HuH-7.5 (cell line): ENCODE measurements around the gene TMEM74B.
"Not testable (repeated sequence)": the region's sequence is repeated elsewhere in the genome, so short reads cannot be mapped to it uniquely, and the experiment has no call there.

Experiments
- DNase-seq: peaks from one replicate; pipeline ENCODE4 v3.0.0; 2011; ENCODE audit warnings: low spot score

The TMEM74B gene

DNA sequence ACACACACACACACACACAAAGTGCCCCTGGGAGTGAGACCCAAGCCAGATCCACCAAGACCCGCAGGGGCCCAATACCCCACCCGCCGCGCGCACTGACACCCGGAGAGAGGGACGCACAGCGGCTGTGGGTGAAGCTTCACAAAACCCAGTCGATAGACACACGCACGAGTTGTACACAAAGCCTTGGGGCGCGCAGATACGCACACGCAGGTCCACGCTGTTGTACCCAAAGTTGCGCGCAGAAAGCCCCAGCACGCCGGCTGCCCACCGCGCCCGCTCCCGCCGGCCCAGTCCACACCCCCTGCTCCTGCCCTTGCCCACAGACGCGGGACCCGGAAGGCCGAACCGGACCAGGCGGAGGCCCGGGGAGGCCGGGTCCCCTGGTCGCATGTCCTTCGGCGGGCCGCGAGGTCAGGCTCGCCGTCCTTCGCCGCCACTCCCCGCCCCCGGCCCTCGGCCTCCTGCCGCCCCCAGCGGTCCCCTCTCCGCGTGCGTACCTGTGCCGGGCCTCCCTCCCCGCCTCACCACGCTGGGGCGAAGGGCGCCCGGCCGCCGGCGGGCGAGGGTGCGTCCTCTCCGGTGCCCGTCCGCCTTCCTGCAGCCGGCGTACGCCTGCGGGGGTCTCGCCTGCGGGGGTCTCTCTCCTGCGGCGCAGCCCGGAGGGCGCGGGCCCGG lies at the start of gene TMEM74B:
Gene TMEM74B (minus strand): TSS at position 344 of the 678 bp plus-strand sequence. CDS start 1,180 bp downstream, outside the sequence.
- DNase-seq: peak; percentile 46

DNA sequence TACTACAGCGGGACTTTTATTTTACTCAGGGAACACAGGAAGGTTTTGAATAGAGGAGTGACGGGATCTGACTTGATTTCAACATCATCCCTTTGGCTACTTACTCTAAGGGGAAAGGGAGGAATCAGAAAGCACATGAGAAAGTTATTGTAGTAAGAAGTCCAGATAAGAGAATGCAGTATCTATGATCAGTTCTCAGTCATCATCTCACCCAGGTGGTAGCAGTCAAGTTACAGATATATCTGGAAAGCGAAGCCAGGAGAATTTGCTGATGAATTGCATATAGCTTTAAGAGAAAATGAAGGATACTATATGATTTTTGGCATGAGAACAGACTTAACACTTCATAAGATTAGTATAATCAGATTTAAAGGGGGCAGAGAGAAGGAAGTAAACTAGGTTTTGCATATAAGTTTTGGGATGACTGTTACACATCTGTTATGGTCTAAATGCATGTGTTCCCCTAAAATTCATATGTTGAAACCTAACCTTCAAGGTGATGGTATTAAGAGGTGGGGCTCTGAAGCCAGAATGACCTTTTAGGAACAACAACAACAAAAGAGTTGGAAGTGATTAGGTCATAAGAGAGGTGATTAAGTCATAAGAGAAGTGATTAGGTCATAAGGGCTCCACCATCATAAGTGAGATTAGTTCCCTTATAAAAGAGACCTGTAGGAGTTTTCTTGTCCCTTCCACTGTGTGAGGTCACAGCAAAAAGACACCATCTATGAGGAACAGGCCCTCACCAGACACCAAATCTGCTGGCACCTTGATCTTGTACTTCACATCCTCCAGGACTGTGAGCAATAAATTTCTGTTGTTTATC lies 47.7 kb upstream of the TMEM74B start:
- DNase-seq: no peak

DNA sequence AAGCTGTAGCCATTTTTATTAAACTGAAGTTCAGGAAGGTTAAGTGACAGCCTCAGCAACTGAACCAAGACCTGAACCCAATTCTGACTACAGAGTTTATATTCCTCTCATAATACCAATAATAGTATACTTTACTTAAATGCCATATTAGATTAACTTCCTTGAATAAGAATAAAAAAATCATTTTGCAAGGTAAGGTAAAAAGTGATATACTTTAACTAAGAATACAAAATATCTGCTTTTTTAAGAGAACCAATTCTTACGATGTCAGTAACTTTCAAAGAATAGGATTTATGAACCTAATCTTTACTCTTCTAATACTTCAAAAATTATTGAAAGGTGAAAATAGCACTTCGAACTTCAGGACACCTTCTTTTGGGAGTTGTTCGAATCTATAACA lies 44.8 kb upstream of the TMEM74B start:
- no peak for DNase-seq

DNA sequence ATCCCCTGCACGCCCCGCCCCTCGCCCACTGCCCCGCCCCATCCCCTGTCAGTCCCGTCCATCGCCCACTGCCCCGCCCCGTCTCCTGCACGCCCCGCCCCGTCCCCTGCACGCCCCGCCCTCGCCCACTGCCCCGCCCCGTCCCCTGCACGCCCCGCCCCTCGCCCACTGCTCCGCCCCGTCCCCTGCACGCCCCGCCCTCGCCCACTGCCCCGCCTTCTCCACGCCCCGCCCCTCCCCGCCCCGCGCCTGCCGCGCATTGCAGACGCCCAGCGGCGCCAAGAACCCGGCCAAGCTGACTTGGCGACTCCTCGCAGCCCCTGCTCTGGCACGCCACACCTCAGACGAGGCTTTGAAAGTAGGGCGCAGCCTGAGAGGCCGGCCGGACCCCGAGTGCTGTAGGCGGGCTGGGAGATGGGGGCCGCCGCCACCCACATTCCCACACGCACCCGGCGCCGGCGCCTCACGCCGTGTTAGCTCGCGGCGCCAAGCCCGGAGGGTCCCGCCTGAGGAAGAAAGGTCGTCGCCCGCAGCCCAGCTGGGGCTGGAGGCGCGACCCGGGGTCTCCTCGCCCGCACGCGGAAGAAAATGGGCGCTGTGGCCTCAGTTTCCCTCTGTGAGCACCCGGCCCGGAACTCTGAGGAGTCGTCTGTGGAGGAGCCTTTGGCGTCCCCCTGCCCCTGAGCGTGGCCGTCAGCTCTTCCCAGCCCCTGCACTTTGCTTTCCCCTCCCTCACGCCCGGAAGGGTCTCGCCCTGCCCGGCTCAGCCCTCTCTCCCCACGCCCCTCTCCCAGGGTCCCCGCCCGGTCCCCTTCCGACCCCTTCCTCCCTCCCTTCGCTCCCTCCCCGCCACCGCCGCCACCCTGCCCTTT lies 41.2 kb upstream of the TMEM74B start, which contains the start of gene RAD21L1:
Gene RAD21L1 (plus strand): TSS at position 262 of the 872 bp plus-strand sequence. CDS start 2,410 bp downstream, outside the sequence.
- peak; percentile 57 for DNase-seq

DNA sequence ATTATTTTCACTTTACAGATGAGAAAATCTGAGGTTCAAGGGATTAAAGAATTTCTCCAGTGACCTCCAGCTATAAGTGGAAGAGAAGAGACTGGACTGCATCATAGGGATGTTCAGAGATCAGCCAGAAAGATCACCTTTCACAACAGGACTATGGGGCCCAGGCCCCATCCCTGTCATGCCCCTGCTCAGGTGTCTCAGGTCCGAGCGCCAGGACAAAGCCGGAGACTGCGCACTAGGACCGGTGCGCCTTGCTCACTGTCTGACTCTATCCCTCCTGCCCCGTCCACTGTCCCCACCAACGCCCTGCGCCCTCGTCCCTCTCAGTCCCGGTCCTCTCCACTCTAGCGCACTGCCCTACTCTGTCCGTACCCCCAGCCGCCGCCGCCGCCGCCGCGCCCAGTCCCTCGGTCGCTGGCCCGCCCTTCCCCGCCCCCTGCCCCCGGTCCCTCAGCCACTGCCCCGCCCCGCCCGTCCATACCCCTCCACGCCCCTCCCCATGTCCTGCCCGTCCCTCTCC lies 40.5 kb upstream of the TMEM74B start:
- peak; percentile 84 for DNase-seq

DNA sequence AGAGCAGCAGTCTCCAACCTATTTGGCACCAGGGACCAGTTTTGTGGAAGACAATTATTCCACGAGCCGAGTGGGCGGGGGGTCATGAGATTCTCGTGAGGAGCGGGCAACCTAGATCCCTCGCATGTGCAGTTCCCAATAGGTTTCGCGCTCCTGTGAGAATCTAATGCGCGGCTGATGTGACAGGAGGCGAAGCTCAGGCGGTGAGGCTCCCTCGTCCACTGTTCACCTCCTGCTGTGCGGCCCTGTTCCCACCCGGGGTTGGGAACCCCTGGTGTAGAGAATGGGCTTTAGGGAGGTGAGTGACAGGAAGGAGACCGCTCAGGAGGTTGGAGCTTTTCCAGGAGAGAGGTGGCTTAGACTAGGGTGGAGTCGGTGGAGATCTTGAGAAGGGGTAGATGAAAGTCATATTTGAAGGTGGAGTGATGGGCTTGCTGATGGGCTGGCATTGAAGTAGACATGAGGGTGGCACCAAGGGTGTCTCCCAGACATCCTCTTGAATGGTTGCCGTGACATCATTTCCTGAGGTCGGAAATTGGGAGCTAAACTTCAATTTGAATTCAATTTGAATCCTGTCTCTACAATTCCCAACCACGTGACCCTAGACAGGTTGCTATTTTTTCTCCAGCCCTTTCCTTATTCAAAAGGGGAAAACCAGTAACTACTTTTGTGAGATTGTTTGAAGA lies 39.6 kb upstream of the TMEM74B start:
- DNase-seq: no peak

DNA sequence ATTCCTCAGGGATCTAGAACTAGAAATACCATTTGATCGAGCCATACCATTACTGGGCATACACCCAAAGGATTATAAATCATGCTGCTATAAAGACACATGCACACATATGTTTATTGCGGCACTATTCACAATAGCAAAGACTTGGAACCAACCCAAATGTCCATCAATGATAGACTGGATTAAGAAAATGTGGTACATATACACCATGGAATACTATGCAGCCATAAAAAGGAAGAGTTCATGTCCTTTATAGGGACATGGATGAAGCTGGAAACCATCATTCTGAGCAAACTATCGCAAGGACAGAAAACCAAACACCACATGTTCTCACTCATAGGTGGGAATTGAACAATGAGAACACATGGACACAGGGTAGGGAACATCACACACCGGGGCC lies 38.0 kb upstream of the TMEM74B start:
- DNase-seq: not testable (repeated sequence)

DNA sequence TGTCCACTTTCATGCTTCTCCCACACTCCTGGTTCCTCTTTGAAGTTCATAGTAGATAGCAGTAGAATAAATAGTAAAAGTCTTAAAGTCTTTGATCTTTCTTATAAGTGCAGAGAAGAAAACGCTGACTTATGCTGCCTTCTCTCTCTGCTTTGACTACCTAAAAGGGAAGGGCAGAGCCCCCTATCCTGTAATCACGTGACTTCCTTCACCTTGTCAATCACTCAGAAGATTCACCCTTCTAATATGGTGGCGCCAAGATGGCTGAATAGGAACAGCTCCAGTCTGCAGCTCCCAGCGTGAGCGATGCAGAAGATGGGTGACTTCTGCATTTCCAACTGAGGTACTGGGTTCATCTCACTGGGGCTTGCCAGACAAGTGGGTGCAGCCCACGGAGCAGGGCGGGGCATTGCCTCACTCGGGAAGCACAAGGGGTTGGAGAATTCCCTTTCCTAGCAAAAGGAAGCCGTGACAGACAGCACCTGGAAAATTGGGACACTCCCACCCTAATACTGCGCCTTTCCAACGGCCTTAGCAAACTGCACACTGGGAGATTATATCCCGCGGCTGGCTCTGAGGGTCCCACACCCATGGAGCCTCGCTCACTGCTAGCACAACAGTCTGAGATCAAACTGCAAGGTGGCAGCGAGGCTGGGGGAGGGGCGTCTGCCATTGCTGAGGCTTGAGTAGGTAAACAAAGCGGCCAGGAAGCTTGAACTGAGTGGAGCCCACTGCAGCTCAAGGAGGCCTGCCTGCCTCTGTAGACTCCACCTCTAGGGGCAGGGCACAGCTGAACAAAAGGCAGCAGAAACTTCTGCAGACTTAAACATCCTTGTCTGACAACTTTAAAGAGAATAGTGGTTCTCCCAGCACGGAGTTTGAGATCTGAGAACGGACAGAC lies 32.0 kb upstream of the TMEM74B start:
- DNase-seq: not testable (repeated sequence)

DNA sequence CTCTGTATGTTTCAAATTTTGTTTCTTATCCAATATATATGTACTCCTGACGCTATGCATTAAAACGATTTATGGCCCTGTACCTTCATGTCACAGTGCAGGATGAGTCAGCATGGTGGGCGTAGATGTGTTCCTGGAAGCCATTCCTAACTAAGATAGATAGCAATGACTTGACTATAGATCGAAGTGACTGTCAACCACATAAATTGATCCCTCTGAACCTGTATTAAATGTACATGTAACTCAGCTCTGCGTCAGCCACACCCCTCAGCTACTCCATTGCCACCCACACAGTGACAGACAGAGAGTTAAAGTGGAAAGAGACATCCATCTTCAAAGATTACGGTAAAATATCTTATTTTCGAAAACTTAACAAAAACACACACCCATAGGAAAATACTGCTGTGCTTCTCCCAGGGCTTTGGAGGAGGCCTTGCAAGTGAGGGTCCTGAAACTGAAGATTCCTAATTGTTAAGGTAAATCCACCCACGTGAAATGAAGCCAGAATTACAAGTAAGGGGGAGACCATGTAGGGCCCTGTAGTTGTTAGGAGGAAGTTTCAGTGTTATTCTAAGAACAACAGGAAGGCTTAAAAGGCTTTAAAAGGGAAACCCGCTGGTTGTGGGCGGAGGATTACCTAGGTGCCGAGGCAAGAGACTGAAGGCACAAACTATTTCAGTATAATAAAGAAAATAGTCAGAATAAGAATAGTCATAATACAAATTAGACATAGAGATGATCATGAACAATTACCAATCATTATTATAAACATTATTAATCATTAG lies 30.8 kb upstream of the TMEM74B start:
- DNase-seq: no peak

DNA sequence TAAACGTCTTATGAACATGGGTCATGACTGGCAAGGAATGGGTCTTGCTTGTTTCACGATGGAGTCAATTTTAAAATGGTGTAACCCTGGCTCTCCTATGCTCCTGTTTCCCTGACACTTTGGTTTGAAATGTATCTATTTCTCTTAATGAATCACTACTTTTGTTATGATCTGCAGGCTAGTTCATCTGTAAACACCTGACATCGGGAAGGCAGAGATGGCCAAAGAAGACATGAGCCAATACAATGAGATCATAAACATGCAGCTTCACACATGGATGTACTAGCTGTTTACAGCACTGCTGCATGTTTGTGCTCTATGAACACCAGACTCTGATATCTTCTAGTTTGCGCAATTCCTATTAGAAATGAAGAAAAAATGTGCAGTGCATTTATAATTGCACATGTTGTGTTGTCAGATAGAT lies 30.1 kb upstream of the TMEM74B start:
- DNase-seq: no peak

DNA sequence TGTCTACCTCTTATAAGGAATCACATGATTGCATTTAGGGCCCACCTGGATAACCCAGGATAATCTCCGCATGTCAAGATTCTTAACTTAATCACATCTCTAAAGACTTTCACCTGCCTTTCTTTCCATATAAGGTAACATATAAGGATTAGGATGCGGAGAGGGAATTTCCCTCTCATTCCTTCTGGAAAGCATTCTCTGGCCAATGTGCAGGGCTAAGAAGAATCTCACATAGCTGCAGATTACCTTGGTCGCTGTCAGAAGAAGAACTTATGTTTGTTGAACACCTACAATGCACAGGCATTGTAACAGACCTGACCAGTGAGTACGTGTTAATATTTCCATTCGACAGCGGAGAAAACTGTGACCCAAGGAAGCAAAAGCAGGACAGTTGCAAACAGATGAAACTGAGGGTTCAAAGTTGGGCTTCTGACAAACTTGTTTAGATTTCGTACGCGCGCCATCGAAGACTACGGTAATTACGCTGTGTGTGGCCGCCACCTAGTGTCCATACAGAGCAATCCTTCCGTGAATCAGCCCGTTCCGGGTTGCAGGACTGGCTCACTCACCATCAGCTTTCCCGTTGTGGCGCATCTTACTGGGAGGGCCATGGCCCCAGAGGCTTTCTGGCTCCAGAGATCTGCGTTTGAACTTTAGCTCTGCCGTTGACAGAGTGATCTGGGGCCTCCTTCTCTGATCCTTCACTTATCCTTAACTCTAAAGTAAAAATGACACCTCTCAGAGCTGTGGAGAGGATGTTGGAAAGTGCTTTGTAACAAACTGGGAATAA lies 28.0 kb upstream of the TMEM74B start:
- peak; percentile 57 for DNase-seq

DNA sequence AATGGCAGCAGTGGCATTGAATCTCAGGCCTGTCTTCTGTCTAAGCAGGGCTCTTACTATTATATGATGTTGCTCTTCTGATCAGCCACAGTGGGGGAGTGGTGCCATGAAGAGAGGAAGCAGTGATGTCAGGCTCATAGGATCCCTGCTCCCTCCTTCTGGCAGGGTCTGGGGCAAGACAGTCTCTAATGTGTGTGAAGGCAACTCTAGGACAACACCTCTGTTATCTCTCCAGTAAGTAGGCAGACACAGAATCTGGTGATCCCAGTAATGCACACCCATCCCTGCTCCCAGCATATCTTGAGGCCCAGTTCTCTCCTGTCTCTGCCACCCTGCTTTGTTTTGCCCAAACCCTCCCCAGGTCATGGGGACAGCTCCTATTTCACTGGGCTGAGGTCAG lies 27.2 kb upstream of the TMEM74B start:
- no peak for DNase-seq

DNA sequence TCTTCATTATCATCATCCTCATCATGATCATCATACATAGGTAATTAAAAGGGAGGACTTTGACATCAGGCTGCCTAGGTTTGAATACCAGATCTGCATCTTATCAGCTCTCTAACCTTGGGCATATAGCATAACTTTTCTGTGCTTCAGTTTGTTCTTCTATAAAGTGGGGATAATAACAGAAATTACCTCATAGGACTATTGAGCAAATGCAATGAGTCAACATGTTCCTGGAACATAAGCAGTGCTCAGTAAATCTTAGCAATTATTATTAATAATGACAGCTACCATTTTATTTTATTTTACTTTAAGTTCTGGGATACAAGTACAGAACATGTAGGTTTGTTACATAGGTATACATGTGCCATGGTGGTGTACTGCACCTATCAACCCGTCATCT lies 25.7 kb upstream of the TMEM74B start:
- no peak for DNase-seq

DNA sequence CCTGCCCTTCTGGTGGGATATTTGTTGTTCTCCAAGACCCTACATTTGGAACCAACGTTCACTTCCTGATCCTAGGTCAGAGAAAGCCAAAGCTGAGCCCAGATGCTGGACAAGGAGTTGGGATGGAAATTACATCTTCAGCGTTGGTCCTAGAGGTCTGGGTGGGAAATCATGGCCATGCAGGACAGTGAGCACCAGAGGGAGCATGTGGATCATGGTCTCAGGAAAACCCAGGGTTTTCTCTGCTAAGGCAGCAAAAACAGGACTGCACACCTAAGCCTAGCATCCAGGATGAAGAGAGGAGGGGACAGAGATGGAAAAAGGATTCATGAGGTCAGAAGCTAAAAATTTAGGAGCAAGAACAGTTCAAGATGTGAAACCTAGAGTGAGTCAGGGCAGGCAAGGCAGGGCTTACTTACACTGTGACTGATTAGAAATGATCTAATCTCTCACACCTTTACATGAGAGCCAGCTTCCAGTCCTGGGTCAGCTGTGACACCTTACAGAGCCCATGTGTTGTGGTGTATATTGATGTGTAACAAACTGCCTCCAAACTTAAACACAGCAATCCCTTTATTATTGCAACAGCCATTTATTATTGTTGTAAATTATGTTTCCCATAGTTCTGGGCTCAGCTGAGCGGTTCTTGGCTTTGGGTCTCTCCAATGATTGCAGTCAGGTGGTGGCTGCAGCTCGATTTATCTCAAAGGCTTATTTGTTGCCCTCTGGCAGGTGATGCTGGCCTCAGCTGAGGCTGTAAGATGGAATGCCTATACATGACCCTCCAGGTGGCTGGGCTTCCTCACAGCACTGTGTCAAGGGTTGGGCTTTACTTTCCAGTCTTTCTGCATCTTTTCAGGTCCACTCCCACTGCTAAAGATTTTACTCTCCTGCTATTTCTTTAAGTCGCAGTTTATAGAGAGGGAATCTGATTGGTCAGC lies 24.9 kb upstream of the TMEM74B start:
- no peak for DNase-seq

DNA sequence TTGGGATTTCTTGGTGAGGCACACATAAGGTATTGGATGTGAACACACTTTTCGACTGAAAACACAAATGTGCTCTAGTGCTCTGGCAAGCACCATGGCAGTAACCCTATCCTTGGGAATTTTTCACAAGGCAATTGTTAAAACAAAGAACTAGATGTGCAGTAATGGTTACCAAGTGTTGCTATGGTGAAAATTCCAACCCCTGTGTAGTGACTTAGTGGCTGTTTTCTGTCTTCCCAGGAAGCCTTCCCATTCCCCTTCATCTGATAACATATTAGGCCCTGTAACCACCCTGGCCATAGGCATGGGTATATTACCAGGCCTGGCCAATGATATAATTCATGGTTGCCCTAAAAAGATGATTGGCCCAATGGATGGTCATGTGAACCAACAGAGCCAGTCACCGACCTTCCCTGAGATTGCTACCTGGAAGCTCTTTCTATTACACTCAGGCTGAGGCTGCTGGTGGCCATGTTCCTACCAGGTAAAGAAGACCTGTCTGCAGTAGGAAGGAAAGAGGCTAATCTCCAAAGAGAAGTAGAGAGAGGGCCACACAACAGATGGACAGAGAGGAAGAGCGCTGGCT lies 22.6 kb upstream of the TMEM74B start:
- DNase-seq: no peak

DNA sequence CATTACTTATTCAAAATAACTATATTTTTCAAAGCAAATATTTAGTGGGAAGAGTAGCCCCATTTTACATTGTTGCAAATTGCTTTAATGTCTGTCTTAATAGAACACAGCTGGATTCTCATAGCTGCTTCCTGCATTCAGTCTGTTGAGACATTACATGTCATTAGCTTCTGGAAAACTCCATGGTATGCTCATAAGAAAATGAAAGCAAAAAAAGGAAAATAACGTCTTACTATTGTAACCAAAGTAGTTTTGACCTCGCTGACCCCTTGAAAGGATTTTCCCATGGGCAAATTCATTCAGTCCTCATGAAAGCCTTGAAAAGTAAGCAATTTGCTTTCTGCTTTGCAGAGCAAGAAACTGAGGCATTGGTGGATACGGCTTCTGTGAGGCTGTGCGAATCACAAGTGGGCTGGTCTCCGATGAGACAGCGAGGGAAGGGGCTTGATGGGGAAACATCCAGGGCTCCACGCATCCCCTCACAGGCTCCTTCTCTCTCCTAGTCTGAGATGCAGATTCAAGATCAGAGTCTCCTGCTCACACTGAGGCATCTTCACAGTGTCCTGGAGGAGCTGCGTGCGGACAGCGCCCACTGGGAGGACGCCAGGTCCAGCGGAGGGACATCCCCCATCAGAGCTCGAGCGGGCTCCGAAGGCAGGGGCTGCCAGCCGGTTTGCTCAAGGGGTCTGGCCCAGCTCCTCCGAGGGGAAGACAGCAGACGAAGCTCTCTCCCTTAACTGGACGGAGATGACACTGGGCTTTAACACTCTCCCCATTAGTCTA lies 21.8 kb upstream of the TMEM74B start:
- no peak for DNase-seq
